GM23338 (cell line): ENCODE measurements around the gene TAF8. TPM values are rescaled to one million over a fixed set of nuclear protein-coding genes. Genes with fewer than 3 reads are reported as not detected.
A peak's percentile ranks its signal among the peaks of the same experiment; 100 is the strongest.

Experiments used
- ATAC-seq: fragments of 200-7000 bp; cut with Tn5 transposase; 3 replicates; pipeline ENCODE4 v1.9.1; 2020
- DNase-seq: peaks from one replicate; pipeline ENCODE4 v3.0.0-alpha.2; 2015; ENCODE audit warnings: low spot score
- H2AFZ ChIP-seq: fragments of 200-600 bp; sonication (generic); 2 replicates; pipeline ENCODE4 v1.8.0; 2016; ENCODE audit warnings: antibody characterized with exemption, mild to moderate bottlenecking, moderate library complexity
- H3F3A ChIP-seq: fragments of 200-600 bp; sonication (generic); replicated peaks from 2 replicates; pipeline ENCODE4 v1.8.0; 2017; ENCODE audit warnings: antibody characterized with exemption, mixed run types, low read depth
- H3K27ac ChIP-seq: fragments of 200-600 bp; sonication (generic); 2 replicates; pipeline ENCODE4 v1.6.1; 2016; ENCODE audit warnings: low read depth
- H3K27me3 ChIP-seq: fragments of 200-600 bp; sonication (generic); 2 replicates; pipeline ENCODE4 v1.8.0; 2016; ENCODE audit warnings: mild to moderate bottlenecking, mixed run types, moderate library complexity; ENCODE audit not compliant: insufficient read depth
- H3K36me3 ChIP-seq: fragments of 200-600 bp; sonication (generic); 2 replicates; pipeline ENCODE4 v1.8.0; 2016; ENCODE audit warnings: mild to moderate bottlenecking; ENCODE audit not compliant: insufficient read depth
- H3K4me1 ChIP-seq: fragments of 200-600 bp; sonication (generic); 2 replicates; pipeline ENCODE4 v1.8.0; 2016; ENCODE audit warnings: mild to moderate bottlenecking, moderate library complexity; ENCODE audit not compliant: insufficient read depth
- H3K4me2 ChIP-seq: fragments of 200-600 bp; sonication (generic); 2 replicates; pipeline ENCODE4 v1.7.1; 2017; ENCODE audit warnings: mixed run types
- H3K4me3 ChIP-seq: fragments of 200-600 bp; sonication (generic); 2 replicates; pipeline ENCODE4 v1.6.1; 2016; ENCODE audit warnings: mixed run types
- H3K79me2 ChIP-seq: fragments of 200-600 bp; sonication (generic); replicated peaks from 2 replicates; pipeline ENCODE4 v1.8.0; 2017; ENCODE audit warnings: mild to moderate bottlenecking; ENCODE audit not compliant: insufficient read depth
- H3K9me2 ChIP-seq: fragments of 200-600 bp; sonication (generic); 2 replicates; pipeline ENCODE4 v1.8.0; 2017; ENCODE audit not compliant: insufficient read depth
- H4K20me1 ChIP-seq: fragments of 200-600 bp; sonication (generic); replicated peaks from 2 replicates; pipeline ENCODE4 v1.8.0; 2017; ENCODE audit warnings: mild to moderate bottlenecking; ENCODE audit not compliant: insufficient read depth
- H3K27ac Mint-ChIP-seq: 2 replicates; pipeline ENCODE4 v1.8.0; 2020; ENCODE audit warnings: inconsistent platforms, mild to moderate bottlenecking, moderate library complexity, mixed read lengths
- H3K27me3 Mint-ChIP-seq: 3 replicates; pipeline ENCODE4 v1.8.0; 2022; ENCODE audit warnings: low read depth, mild to moderate bottlenecking, moderate library complexity, mixed read lengths, inconsistent platforms; ENCODE audit not compliant: insufficient read depth, poor library complexity
- H3K36me3 Mint-ChIP-seq: 3 replicates; pipeline ENCODE4 v1.8.0; 2021; ENCODE audit warnings: low read depth, mild to moderate bottlenecking, inconsistent platforms, moderate library complexity, mixed read lengths
- H3K4me1 Mint-ChIP-seq: 3 replicates; pipeline ENCODE4 v1.8.0; 2020; ENCODE audit warnings: mild to moderate bottlenecking, inconsistent platforms, mixed read lengths
- H3K4me3 Mint-ChIP-seq: 3 replicates; pipeline ENCODE4 v1.8.0; 2021; ENCODE audit warnings: moderate library complexity, mild to moderate bottlenecking, inconsistent platforms, mixed read lengths
- H3K9me3 Mint-ChIP-seq: 3 replicates; pipeline ENCODE4 v1.8.0; 2020; ENCODE audit warnings: moderate library complexity, mild to moderate bottlenecking, inconsistent platforms, mixed read lengths
- CREB1 ChIP-seq: fragments of 250-450 bp; sonication (Bioruptor Pico); IDR thresholded peaks from 2 replicates; pipeline ENCODE4 v1.5.0; 2020; ENCODE audit warnings: low read depth, mild to moderate bottlenecking, moderate library complexity
- CTCF ChIP-seq, 2 experiments: fragments of 200-600 bp in 1 of 2; sonication (generic) in 1 of 2; conservative IDR thresholded peaks; 2 replicates each; pipeline versions ENCODE4 v1.5.1 to v1.6.1; 2016 to 2017; ENCODE audit warnings: antibody characterized with exemption in 2 of 2, low read depth in 2 of 2, mild to moderate bottlenecking in 2 of 2, moderate library complexity in 1 of 2
- ETS1 ChIP-seq: IDR thresholded peaks from 2 replicates; pipeline ENCODE4 v1.6.1; 2016; ENCODE audit warnings: antibody characterized with exemption
- EZH2 ChIP-seq: fragments of 200-600 bp; sonication (generic); IDR thresholded peaks from one replicate; pipeline ENCODE4 v1.8.0; 2017; ENCODE audit warnings: antibody characterized with exemption, mild to moderate bottlenecking, low read depth; ENCODE audit not compliant: unreplicated experiment
- EZH2phosphoT487 ChIP-seq: fragments of 200-600 bp; sonication (generic); IDR thresholded peaks from one replicate; pipeline ENCODE4 v1.8.1; 2018; ENCODE audit warnings: antibody characterized with exemption; ENCODE audit not compliant: unreplicated experiment
- JUNB ChIP-seq: IDR thresholded peaks from one replicate; pipeline ENCODE4 v1.6.1; 2016; ENCODE audit warnings: antibody characterized with exemption; ENCODE audit not compliant: unreplicated experiment
- NANOG ChIP-seq: IDR thresholded peaks from 2 replicates; pipeline ENCODE4 v1.6.1; 2016; ENCODE audit warnings: antibody characterized with exemption, borderline replicate concordance
- POLR2AphosphoS5 ChIP-seq: IDR thresholded peaks from 2 replicates; pipeline ENCODE4 v1.6.1; 2016; ENCODE audit warnings: antibody characterized with exemption, low read depth
- REST ChIP-seq: IDR thresholded peaks from one replicate; pipeline ENCODE4 v1.6.1; 2018; ENCODE audit warnings: antibody characterized with exemption; ENCODE audit not compliant: unreplicated experiment
- STAT1 ChIP-seq: IDR thresholded peaks from one replicate; pipeline ENCODE4 v1.6.1; 2016; ENCODE audit warnings: antibody characterized with exemption; ENCODE audit not compliant: unreplicated experiment
- ZNF114 ChIP-seq: fragments of 250-450 bp; sonication (Bioruptor Pico); IDR thresholded peaks from 2 replicates; pipeline ENCODE4 v1.5.0; 2020; ENCODE audit warnings: mild to moderate bottlenecking, moderate library complexity
- ZNF331 ChIP-seq: fragments of 250-450 bp; sonication (Bioruptor Pico); IDR thresholded peaks from 2 replicates; pipeline ENCODE4 v1.5.0; 2020; ENCODE audit warnings: low read depth, mild to moderate bottlenecking, moderate library complexity
- ZNF462 ChIP-seq: fragments of 250-450 bp; sonication (Bioruptor Pico); IDR thresholded peaks from 2 replicates; pipeline ENCODE4 v1.5.0; 2020; ENCODE audit warnings: mild to moderate bottlenecking, moderate library complexity
- polyA plus RNA-seq: library from polyadenylated mRNA; unstranded; fragments of >200 nt; fragmentation: Nextera tagmentation; extraction: Ambion mirVana; gene quantifications from 2 replicates; pipeline ENCODE4 v1.2.1, GENCODE V29; 2016
- total RNA-seq: library from RNA; depleted of rRNA; stranded (reverse); fragments of >200 nt; shearing (Covaris generic); gene quantifications from 2 replicates; pipeline ENCODE4 v1.2.3, GENCODE V29; 2014

Gene TAF8
- total and polyA plus RNA-seq, 2 experiments from 2014 or later = 18.7 to 30.6 TPM

GRCh38 chr6:42009844-42010184, 40.5 kb upstream of the TAF8 start:
- H3K4me1 ChIP-seq = peaks cover 14% of the 10 kb centered on the region; the same call in 1 of the 2 replicates
- H3K4me3 ChIP-seq = peak overlapping the region; percentile 5; the same call in 1 of the 2 replicates
- H3K27ac ChIP-seq = no peak overlapping the region
- TF ChIP-seq POLR2AphosphoS5 = no peak
- no peak for TF ChIP-seq ZNF331 (CRISPR knock-in tag)
- no peak for TF ChIP-seq ZNF114 (CRISPR knock-in tag)
- no peak for TF ChIP-seq ETS1
- no peak for TF ChIP-seq EZH2phosphoT487
- no peak for TF ChIP-seq EZH2
- no peak for TF ChIP-seq JUNB
- TF ChIP-seq CTCF (conservative IDR thresholded peaks at IDR 0.05; ENCODE audit: low read depth in 2 of 2) = no peak
- TF ChIP-seq CREB1 (CRISPR knock-in tag) = no peak
- no peak for TF ChIP-seq STAT1
- TF ChIP-seq NANOG = no peak
- no peak for TF ChIP-seq REST
- TF ChIP-seq ZNF462 (CRISPR knock-in tag) = no peak
- Mint-ChIP-seq H3K9me3 (no peaks in the 10 kb centered on the region), H3K27me3 (peaks cover 7% of the 10 kb centered on the region), H3K36me3 (no peaks in the 10 kb centered on the region), H3K27ac (0 out of 2 replicates have a peak overlapping the region, but pooled peaks have one; percentile 52), H3K4me3 (no peak overlapping the region), H3K4me1 (peaks cover 16% of the 10 kb centered on the region)
- H3K9me2 ChIP-seq = no peaks in the 10 kb centered on the region
- H4K20me1 ChIP-seq = no peaks in the 10 kb centered on the region
- DNase-seq (peak; percentile 35), ATAC-seq (peak; percentile 38)
- H3F3A ChIP-seq = peaks cover 6% of the 10 kb centered on the region; the same call in 1 of the 2 replicates
- no peaks in the 10 kb centered on the region for H3K36me3 ChIP-seq
- H2AFZ ChIP-seq = peak overlapping the region; percentile 49; the same call in 1 of the 2 replicates
- no peaks in the 10 kb centered on the region for H3K27me3 ChIP-seq
- H3K79me2 ChIP-seq = no peaks in the 10 kb centered on the region
- H3K4me2 ChIP-seq = peak overlapping the region; percentile 36
